Left kidney (tissue), 2 donors: ENCODE measurements around the gene ZBTB20. TPM values are rescaled to one million over a fixed set of nuclear protein-coding genes. Genes with fewer than 3 reads are reported as not detected.
"Not testable (repeated sequence)": the region's sequence is repeated elsewhere in the genome, so short reads cannot be mapped to it uniquely, and the experiment has no call there.

Experiments used
- DNase-seq: peaks from one replicate; pipeline ENCODE4 v3.0.0-alpha.2; 2013
- polyA plus RNA-seq: library from polyadenylated mRNA; unstranded; fragments of 120-200 nt; gene quantifications from one replicate; pipeline ENCODE4 v1.2.1, GENCODE V29; 2013; ENCODE audit not compliant: insufficient read length

ZBTB20 gene
- polyA plus RNA-seq, 1 donor, result 5.6 TPM

GRCh38 chr3:115147329-115148141 is 447 bp upstream of the ZBTB20 start:
- DNase-seq, result peak; percentile 100

GRCh38 chr3:115146032-115146417 is 1.1 kb downstream of the ZBTB20 start:
- DNase-seq, result peak; percentile 51

DNA sequence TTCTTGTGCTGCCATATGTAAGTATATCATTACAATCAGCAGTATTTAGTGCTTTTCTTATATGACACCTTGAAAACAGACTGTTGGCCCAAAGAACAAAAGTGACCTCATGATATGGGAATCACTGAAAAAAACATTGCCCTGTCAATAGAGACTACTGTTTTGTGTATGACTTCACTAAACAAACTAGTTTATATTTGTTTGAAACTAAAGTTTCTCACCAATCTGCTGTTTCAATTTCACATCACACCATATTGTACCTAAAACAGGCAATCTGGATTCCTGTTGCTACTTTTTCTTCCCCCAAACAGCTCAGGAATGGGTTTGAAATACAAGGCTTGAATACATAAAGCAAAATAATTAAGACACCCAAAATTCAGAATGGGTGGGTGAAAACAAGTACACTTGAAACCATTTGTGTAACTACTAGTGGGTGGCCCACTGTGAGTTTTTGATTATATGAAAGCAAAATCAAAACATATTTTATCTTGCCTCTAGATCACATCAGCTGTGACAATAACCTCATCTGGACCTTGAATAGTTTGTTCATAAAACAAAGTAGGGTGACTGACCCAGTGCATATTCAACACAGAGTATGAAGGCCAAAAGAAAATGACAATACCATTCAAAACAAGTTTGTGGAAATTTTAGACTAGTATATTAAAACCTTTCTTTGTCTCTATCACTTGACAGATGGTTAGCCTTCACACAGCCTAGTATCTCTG is 5.9 kb downstream of the ZBTB20 start:
- DNase-seq, result no peak

- no peak for DNase-seq
These were observed 8.0 kb downstream of the ZBTB20 start for GRCh38 chr3:115139072-115139471.

GRCh38 chr3:115134648-115135347 is 12.3 kb downstream of the ZBTB20 start:
- no peak for DNase-seq

- no peak for DNase-seq
These were observed 19.9 kb downstream of the ZBTB20 start for GRCh38 chr3:115127208-115127607.

- DNase-seq, result no peak
These were observed 26.5 kb downstream of the ZBTB20 start for GRCh38 chr3:115120597-115120996.

GRCh38 chr3:115113367-115113766 is 33.7 kb downstream of the ZBTB20 start:
- no peak for DNase-seq

GRCh38 chr3:115111632-115112031 is 35.5 kb downstream of the ZBTB20 start:
- no peak for DNase-seq

DNA sequence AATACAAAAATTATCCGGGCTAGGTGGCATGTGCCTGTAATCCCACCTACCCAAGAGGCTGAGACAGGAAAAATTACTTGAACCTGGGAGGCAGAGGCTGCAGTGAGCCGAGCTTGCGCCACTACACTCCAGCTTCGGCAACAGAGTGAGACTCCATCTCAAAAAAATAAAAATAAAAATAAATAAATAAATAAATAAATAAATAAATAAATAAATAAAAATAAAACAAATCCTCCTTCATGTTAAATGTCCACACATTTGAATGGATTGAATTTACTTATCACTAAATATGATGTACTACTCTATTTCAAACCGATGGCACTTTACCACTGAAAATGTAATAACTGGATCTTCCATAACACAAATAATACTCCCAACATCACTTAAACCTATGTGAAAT is 36.3 kb downstream of the ZBTB20 start:
- DNase-seq, result no peak

DNA sequence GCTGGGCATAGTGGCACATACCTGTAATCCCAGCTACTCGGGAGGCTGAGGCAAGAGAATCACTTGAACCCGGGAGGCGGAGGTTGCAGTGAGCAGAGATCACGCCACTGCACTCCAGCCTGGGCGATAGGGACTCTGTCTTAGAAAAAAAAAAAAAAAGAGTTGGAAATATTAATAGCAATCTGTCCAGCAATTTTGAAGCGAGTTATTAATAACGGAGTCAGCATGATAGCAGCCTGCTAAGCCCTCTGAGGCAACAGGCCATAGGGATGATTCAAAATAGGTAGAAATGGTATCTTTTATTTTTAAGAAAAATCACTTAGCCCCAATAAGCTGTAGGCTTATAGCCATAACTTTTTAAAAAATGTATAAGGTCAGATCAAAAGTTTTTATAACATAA is 37.0 kb downstream of the ZBTB20 start:
- not testable (repeated sequence) for DNase-seq

DNA sequence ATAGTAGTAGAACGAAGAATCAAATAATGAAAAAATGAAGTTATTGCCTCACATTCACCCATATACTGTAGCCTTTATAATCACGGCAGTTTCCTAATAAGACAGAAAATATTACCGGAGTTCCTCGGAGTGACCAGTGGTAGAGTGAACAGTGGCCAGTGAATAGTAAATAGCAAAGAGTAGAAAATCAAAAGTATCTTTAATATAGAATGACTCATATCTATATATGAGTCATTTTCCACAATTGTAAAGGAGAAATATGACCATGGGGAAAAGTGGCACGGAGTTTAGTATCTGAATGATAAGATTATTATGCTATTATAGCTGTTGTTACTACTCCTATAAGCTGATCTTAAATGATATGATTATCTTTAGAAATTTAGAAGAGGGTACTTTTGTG is 38.5 kb downstream of the ZBTB20 start:
- no peak for DNase-seq

DNA sequence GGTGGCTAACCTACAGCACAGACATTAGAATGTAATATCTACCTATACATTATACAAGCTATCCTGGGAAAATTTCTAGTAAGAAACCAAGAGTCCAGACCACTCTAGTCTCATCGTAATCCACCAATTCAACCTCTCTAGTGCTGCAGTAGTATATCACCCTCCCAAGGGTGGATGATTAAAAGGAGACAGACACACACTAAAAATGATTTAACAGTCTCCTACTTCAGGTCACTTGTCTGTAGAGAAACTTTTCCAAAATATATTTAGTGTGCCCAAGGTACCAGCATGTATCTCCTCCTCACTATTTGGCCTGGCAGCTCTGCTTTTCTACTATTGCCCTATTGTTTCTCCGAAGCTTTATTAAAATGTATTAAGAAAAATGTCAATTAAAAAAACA is 45.0 kb downstream of the ZBTB20 start:
- DNase-seq, result no peak

DNA sequence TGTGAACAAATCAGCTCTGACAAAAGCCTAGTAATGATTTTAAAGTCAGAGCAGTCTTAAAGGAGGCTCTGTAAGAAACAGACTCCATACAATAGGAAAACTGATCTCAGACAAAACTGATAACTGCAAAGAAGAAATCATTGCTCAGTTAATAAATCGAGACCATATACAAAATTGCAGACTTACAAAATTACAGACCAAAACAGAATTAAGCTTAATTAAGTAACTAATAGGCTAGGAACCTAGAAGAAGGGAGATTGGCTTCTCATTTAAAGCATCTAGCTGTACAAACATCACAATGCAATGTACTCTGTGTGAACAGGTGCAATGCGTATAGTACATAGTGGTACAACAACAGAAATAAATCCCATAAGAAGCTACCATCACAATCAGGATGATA is 46.3 kb downstream of the ZBTB20 start:
- DNase-seq, result no peak

GRCh38 chr3:115099986-115100571 is 47.0 kb downstream of the ZBTB20 start:
- DNase-seq, result peak; percentile 46

- DNase-seq, result no peak
These were observed 47.7 kb downstream of the ZBTB20 start for GRCh38 chr3:115099134-115099985.

DNA sequence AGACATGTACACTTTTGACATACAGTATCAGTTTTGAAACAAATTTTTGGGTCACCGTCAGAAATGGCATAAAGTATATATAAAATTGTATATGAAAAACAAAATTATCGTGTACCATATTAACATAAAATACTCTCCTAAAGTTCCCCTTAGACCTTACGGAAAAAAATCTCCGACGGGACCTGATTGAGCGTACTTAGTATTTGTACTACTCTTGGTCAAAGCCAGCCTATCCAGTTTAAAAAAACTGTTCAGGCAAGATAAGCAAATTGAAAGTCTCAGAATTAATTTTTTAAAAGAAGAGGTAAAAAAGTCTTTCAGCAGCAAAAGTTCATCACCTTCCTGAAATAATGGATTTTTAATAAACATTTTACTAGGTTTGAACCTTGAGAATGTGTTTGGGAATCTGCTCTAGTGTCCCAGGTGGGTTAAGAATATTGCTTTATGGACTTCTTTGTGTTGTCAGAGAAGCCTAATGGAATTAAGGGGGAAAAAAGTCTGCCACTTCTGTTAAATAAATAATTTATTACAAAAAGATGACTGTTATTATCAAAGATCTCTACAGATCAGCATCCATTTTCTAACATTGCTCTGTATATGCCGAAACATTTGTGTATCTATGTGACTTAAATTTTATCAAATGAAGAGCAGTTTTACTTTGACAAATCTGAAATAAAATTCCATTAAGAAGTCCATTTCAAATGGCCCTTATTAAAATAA is 48.6 kb downstream of the ZBTB20 start:
- no peak for DNase-seq

DNA sequence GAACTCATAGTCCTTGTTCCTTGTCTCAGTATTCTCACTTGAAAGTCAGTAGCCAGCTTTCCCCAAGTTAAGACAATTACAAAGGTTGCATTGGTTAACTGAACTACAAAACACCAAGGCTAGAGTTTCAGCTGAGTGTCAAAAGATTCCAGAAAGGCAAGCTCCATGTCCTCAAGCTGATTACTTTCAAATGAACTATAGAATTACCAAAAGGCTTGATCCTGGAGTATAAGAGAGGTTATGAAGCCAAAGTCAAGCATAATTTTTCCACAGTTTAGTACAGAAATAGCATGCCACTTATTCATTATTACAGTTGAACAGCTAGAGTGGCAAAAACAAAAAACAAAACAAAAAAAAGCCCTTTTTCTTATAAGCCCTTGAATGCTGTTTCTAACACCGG is 51.9 kb downstream of the ZBTB20 start:
- no peak for DNase-seq

- DNase-seq, result peak; percentile 50
These were observed 54.8 kb downstream of the ZBTB20 start for GRCh38 chr3:115092220-115092791.

- DNase-seq, result no peak
These were observed 56.4 kb downstream of the ZBTB20 start for GRCh38 chr3:115090712-115091111.

DNA sequence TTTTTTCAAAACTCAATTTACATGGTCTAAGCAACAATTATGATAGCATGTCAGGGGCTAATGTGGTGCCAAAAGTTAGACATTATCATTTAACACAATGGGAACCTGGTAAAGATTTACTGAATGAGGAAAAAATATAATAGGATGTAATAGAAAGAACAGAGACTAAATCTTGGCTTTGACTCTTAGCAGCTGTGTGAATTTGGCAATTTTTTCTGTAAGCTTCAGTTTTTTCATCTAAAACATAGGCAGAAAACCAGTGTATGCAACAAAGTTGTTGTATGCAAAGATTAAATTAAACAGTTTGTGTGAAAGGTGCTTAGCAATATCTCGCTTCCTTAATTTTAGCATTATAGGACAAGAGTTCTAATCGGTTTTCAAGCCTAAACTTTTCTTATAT is 57.6 kb downstream of the ZBTB20 start:
- DNase-seq, result no peak
